Gastroesophageal sphincter (tissue), 4 donors: Measurements from ENCODE around the gene SLC51B. TPM values are rescaled to one million over a fixed set of nuclear protein-coding genes. Genes with fewer than 3 reads are reported as not detected.
A peak's percentile ranks its signal among the peaks of the same experiment; 100 is the strongest.
"Not testable (repeated sequence)": the region's sequence is repeated elsewhere in the genome, so short reads cannot be mapped to it uniquely, and the experiment has no call there.

ENCODE experiments used
- ATAC-seq: fragments of 150-250 bp; one replicate; pipeline ENCODE4 v1.9.1; 2016; ENCODE audit warnings: mild to moderate bottlenecking, moderate library complexity
- H3K27ac ChIP-seq, 4 donors: fragments of 200-600 bp; sonication (generic) in 3 of 4; 1 replicate in 3 of 4; 2 replicates in 1 of 4; pipeline ENCODE4 v1.5.1; 2016 to 2019
- H3K27me3 ChIP-seq: fragments of 200-600 bp; sonication (generic); one replicate; pipeline ENCODE4 v1.5.1; 2019
- H3K36me3 ChIP-seq, 2 donors: fragments of 200-600 bp; sonication (generic); one replicate each; pipeline ENCODE4 v1.5.1; 2019; ENCODE audit warnings: control low read depth in 1 of 2
- H3K4me1 ChIP-seq, 3 donors: fragments of 200-600 bp; sonication (generic); 1 replicate in 2 of 3; 2 replicates in 1 of 3; pipeline ENCODE4 v1.5.1; 2016 to 2019; ENCODE audit warnings: control low read depth in 2 of 3
- H3K4me3 ChIP-seq, 2 donors: fragments of 200-600 bp; sonication (generic); one replicate each; pipeline ENCODE4 v1.5.1; 2019; ENCODE audit warnings: mild to moderate bottlenecking in 1 of 2, moderate library complexity in 1 of 2
- H3K9me3 ChIP-seq, 3 donors: fragments of 200-600 bp; sonication (generic); one replicate each; pipeline ENCODE4 v1.5.1; 2017 to 2019; ENCODE audit warnings: control low read depth in 2 of 3
- EP300 ChIP-seq: sonication (generic); formaldehyde crosslinking; IDR thresholded peaks from one replicate; pipeline ENCODE4 v1.6.1; 2017; ENCODE audit warnings: antibody characterized with exemption, mild to moderate bottlenecking
- POLR2A ChIP-seq, 2 donors: fragments of 450-650 bp; IDR thresholded peaks; one replicate each; pipeline ENCODE4 v1.6.1; 2017; ENCODE audit warnings: antibody characterized with exemption in 2 of 2, mild to moderate bottlenecking in 2 of 2, moderate library complexity in 1 of 2
- POLR2AphosphoS5 ChIP-seq: sonication (generic); formaldehyde crosslinking; IDR thresholded peaks from one replicate; pipeline ENCODE4 v1.6.1; 2017; ENCODE audit warnings: antibody characterized with exemption
- WGBS, 2 donors: methylation state at CpG; one replicate each; pipeline ENCODE4 v1.1.5; 2018; ENCODE audit warnings: low coverage in 1 of 2; 5-methylcytosine and 5-hydroxymethylcytosine counted together
- total RNA-seq, 4 donors: library from RNA; depleted of rRNA; stranded (reverse); fragments of >200 nt; gene quantifications; one replicate each; pipeline ENCODE4 v1.1.0, GENCODE V29; 2016
- TF ChIP-seq, protein P1 (sequence below), 4 experiments: fragments of 200-600 bp in 2 of 4; fragments of 450-650 bp in 2 of 4; sonication (generic) in 1 of 4; IDR thresholded peaks; one replicate each; pipeline ENCODE4 v1.5.1; 2017 to 2019; ENCODE audit warnings: antibody characterized with exemption in 4 of 4, mild to moderate bottlenecking in 2 of 4, moderate library complexity in 2 of 4

The SLC51B gene
- total RNA-seq, 4 donors from 2014 or later: not detected

DNA sequence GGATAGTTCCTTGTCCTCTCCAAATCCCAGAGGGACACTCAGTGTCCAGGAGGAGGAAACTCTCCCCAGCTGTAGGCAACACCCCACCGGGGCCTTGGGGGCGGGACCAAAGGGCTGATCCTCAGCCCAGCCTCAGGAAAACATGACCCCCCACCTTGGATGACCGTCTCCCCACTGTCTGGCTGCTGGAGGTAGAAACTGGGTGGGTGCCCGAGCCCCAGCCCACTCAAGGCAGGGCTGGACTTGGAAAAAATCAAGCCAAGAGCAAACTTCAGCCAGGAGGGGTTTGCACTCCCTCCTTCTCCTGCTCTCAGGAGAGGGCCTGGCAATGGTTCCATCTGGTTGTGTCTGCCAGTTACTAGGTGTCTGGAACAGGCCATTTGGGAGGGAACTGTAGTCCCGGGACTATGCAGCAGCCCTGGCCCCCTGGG, 26.2 kb downstream of the SLC51B start:
- no CpG with 5 or more reads among the region's 5 CpGs for WGBS, 2 donors
- H3K9me3 ChIP-seq: no peaks in the 10 kb centered on the region
- H3K36me3 ChIP-seq: no peaks in the 10 kb centered on the region
- TF ChIP-seq EP300 (no peak), POLR2A (IDR thresholded peaks at IDR 0.05) (no peak), POLR2AphosphoS5 (no peak)
- TF ChIP-seq, protein P1, sequence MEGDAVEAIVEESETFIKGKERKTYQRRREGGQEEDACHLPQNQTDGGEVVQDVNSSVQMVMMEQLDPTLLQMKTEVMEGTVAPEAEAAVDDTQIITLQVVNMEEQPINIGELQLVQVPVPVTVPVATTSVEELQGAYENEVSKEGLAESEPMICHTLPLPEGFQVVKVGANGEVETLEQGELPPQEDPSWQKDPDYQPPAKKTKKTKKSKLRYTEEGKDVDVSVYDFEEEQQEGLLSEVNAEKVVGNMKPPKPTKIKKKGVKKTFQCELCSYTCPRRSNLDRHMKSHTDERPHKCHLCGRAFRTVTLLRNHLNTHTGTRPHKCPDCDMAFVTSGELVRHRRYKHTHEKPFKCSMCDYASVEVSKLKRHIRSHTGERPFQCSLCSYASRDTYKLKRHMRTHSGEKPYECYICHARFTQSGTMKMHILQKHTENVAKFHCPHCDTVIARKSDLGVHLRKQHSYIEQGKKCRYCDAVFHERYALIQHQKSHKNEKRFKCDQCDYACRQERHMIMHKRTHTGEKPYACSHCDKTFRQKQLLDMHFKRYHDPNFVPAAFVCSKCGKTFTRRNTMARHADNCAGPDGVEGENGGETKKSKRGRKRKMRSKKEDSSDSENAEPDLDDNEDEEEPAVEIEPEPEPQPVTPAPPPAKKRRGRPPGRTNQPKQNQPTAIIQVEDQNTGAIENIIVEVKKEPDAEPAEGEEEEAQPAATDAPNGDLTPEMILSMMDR (IDR thresholded peaks at IDR 0.05): no peak
- peaks cover 5% of the 10 kb centered on the region for H3K27me3 ChIP-seq
- peak; percentile 37 for ATAC-seq
- no peak overlapping the region for H3K4me3 ChIP-seq
- H3K4me1 ChIP-seq: peaks cover 19 to 68% (median 38%) of the 10 kb centered on the region in 3 donors
- peak overlapping the region; percentile 89 to 99 (median 94) for H3K27ac ChIP-seq

DNA sequence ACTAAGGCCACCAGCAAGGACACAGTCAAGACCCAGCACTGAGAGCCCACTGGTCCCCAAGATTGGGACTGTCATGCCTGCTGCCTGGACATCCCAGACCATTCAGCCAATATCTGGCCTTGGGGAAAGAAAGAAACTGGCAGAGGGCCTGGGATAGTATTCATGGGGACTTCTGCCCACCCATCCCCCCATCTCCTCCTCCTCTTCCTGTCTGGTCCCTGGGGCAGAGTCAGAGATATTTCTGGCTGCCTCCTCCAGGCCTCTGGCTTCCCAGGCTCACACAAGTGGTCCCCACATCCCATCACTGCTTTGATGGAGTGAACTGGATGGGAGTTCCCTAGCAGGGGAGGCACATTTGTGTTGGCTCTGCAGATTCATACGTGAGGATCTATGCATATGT, 26.8 kb downstream of the SLC51B start:
- peaks cover 19 to 68% (median 38%) of the 10 kb centered on the region in 3 donors for H3K4me1 ChIP-seq
- H3K27me3 ChIP-seq: peaks cover 11% of the 10 kb centered on the region
- no peaks in the 10 kb centered on the region for H3K9me3 ChIP-seq
- no peak for ATAC-seq
- TF ChIP-seq POLR2A (IDR thresholded peaks at IDR 0.05) (no peak), POLR2AphosphoS5 (no peak), EP300 (no peak)
- TF ChIP-seq, protein P1 (IDR thresholded peaks at IDR 0.05): no peak
- H3K27ac ChIP-seq: peak overlapping the region; percentile 89 to 99 (median 94)
- WGBS, 2 donors: 63% methylated on average over 1 of the region's 1 CpG; no CpG with 5 or more reads in 1 of the 2 donors
- H3K4me3 ChIP-seq: no peak overlapping the region
- H3K36me3 ChIP-seq: no peaks in the 10 kb centered on the region

DNA sequence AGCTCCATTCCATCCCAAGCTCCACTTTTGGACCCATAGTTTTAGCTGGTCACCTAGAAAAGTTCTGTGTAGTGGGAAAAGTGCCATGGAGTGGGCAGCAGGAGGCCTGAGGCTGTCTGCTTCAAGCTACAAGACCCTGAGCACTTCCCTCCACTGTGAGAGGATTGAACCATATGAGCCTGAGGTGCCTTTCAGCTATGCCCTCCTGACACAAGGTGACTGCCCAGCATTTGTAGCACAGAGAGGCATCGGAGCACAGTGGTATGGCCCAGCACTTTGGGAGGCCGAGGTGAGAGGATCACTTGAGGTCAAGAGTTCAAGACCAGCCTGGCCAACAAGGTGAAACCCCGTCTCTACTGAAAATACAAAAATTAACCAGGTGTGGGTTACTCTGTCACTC, 27.4 kb downstream of the SLC51B start:
- Histone ChIP-seq H3K4me3 (no peak overlapping the region), H3K27me3 (peaks cover 15% of the 10 kb centered on the region), H3K9me3 (no peaks in the 10 kb centered on the region), H3K4me1 (peaks cover 19 to 68% (median 38%) of the 10 kb centered on the region in 3 donors), H3K36me3 (no peaks in the 10 kb centered on the region), H3K27ac (peak overlapping the region in 3 of 4 donors; percentile 89 to 95 (median 93))
- 89% methylated on average over 2 of the region's 3 CpGs; no CpG with 5 or more reads in 1 of the 2 donors for WGBS, 2 donors
- no peak for ATAC-seq
- TF ChIP-seq EP300: no peak
- TF ChIP-seq, protein P1 (IDR thresholded peaks at IDR 0.05): no peak
- TF ChIP-seq POLR2AphosphoS5: no peak
- TF ChIP-seq POLR2A (IDR thresholded peaks at IDR 0.05): no peak

DNA sequence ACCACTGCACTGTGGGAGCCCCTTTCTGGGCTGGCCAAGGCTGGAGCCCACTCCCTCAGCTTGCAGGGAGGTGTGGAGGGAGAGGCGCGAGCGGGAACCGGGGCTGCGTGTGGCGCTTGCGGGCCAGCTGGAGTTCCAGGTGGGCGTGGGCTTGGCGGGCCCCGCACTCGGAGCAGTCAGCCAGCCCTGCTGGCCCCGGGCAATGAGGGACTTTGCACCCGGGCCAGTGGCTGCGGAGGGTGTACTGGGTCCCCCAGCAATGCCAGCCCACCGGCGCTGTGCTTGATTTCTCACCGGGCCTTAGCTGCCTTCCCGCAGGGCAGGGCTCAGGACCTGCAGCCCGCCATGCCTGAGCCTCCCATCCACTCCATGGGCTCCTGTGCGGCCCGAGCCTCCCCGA, 29.8 kb downstream of the SLC51B start:
- not testable (repeated sequence) for H3K9me3 ChIP-seq, H3K4me3 ChIP-seq, H3K36me3 ChIP-seq, ATAC-seq, H3K27ac ChIP-seq
- WGBS, 2 donors: no CpG with 5 or more reads among the region's 22 CpGs
- Histone ChIP-seq H3K4me1 (peaks cover 16 to 58% (median 25%) of the 10 kb centered on the region in 3 donors), H3K27me3 (peaks cover 13% of the 10 kb centered on the region)

DNA sequence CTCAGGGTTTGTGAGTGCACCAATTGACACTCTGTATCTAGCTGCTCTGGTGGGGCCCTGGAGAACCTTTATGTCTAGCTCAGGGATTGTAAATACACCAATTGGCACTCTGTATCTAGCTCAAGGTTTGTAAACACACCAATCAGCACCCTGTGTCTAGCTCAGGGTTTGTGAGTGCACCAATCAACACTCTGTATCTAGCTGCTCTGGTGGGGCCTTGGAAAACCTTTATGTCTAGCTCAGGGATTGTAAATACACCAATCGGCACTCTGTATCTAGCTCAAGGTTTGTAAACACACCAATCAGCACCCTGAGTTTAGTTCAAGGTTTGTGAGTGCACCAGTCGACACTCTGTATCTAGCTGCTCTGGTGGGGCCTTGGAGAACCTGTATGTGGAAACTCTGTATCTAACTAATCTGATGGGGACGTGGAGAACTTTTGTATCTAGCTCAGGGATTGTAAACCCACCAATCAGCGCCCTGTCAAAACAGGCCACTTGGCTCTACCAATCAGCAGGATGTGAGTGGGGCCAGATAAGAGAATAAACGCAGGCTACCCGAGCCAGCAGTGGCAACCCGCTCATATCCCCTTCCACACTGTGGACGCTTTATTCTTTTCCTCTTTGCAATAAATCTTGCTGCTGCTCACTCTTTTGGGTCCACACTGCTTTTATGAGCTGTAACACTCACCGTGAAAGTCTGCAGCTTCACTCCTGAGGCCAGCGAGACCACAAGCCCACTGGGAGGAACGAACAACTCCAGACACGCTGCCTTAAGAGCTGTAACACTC, 30.6 kb downstream of the SLC51B start:
- peaks cover 13% of the 10 kb centered on the region for H3K27me3 ChIP-seq
- H3K9me3 ChIP-seq, H3K27ac ChIP-seq, ATAC-seq, H3K4me3 ChIP-seq, H3K36me3 ChIP-seq: not testable (repeated sequence)
- WGBS, 2 donors: 89 to 100% methylated on average over 1 to 7 of the region's 12 CpGs
- H3K4me1 ChIP-seq: peaks cover 8 to 55% (median 17%) of the 10 kb centered on the region in 3 donors
